Measurements from ENCODE around the gene EPHB3. TPM values are rescaled to one million over a fixed set of nuclear protein-coding genes. Genes with fewer than 3 reads are reported as not detected.

EPHB3 gene
- total and polyA plus RNA-seq, 4 donors: 0.14 to 1.8 (median 0.67) TPM

DNA sequence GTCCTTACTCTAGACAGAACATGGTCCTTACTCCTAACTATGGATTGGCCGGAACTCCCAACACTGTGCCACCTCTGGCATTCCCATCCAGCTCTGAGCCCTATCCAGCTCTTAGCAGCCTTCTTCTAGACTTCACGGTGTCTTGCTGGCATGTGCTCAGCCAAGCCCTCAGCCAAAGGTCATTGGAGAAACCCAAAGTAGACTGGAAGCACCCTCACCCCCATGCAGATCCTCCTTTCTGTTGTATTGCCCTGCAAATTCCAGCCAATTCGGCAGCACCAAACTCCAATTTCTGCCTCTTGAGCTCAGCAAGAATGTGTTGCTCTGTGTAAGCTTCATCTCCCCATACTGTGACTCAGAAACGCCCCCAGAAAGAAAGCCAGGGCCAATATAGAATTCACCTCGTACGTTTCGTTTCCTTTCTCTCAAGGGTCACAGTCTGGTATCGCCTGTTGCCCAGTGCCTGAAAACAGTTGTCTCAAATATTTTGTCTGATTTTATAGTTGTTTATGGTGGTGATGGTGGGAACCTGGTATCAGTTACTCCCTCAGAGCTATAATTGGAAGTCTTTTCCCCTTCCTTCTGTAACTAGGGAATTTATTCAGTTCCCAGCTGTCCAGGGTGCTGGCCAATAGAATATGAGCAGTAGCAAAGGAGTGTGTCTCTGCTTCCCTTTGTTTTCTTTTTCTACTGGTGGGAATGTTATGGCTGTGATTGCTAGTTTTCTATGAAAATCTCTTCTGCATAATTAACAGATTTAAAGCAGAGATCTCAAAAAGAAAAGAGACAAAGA lies 28.4 kb upstream of the EPHB3 start:
- Histone ChIP-seq H3K9ac (ENCODE audit: low read depth in 1 of 2, low read length in 2 of 2) (no peak overlapping the region), H3K27ac (ENCODE audit: low read depth in 1 of 2, low read length in 2 of 2) (no peak overlapping the region), H3K9me3 (ENCODE audit: control insufficient read depth in 4 of 4, low read length in 3 of 4) (no peaks in the 10 kb centered on the region), H3K27me3 (ENCODE audit: control insufficient read depth in 4 of 4, insufficient read depth in 4 of 4, low read length in 3 of 4) (peaks cover 0 to 10% (median 1%) of the 10 kb centered on the region in 4 donors), H3K4me3 (ENCODE audit: low read depth in 1 of 3, low read length in 3 of 3) (no peak overlapping the region), H3K36me3 (ENCODE audit: control insufficient read depth in 4 of 4, insufficient read depth in 3 of 4, low read depth in 1 of 4, low read length in 3 of 4) (no peaks in the 10 kb centered on the region), H3K4me1 (ENCODE audit: control insufficient read depth in 4 of 4, insufficient read depth in 4 of 4, low read length in 3 of 4) (no peaks in the 10 kb centered on the region)
- WGBS: 81% methylated on average over 8 of the region's 8 CpGs
- no peak for DNase-seq (ENCODE audit: low spot score)
- TF ChIP-seq FOXA2 (IDR thresholded peaks at IDR 0.05): no peak
- TF ChIP-seq ZBTB33 (IDR thresholded peaks at IDR 0.05): no peak
- TF ChIP-seq GABPA (IDR thresholded peaks at IDR 0.05 in 1 of 2, conservative IDR thresholded peaks at IDR 0.05 in 1 of 2): no peak
- no peak for TF ChIP-seq REST (IDR thresholded peaks at IDR 0.05)
- TF ChIP-seq, protein P1, sequence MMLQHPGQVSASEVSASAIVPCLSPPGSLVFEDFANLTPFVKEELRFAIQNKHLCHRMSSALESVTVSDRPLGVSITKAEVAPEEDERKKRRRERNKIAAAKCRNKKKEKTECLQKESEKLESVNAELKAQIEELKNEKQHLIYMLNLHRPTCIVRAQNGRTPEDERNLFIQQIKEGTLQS (IDR thresholded peaks at IDR 0.05): no peak
- no peak for TF ChIP-seq RAD21 (IDR thresholded peaks at IDR 0.05)

- Histone ChIP-seq H3K9ac (ENCODE audit: low read depth in 1 of 2, low read length in 2 of 2) (no peak overlapping the region), H3K36me3 (ENCODE audit: control insufficient read depth in 4 of 4, insufficient read depth in 3 of 4, low read depth in 1 of 4, low read length in 3 of 4) (no peaks in the 10 kb centered on the region), H3K4me3 (ENCODE audit: low read depth in 1 of 3, low read length in 3 of 3) (no peak overlapping the region), H3K4me1 (ENCODE audit: control insufficient read depth in 4 of 4, insufficient read depth in 4 of 4, low read length in 3 of 4) (no peaks in the 10 kb centered on the region), H3K27ac (ENCODE audit: low read depth in 1 of 2, low read length in 2 of 2) (no peak overlapping the region), H3K27me3 (ENCODE audit: control insufficient read depth in 4 of 4, insufficient read depth in 4 of 4, low read length in 3 of 4) (peaks cover 0 to under 1% (median 0%) of the 10 kb centered on the region in 4 donors), H3K9me3 (ENCODE audit: control insufficient read depth in 4 of 4, low read length in 3 of 4) (no peaks in the 10 kb centered on the region)
- 61% methylated on average over 8 of the region's 8 CpGs for WGBS
- DNase-seq (ENCODE audit: low spot score): no peak
- no peak for TF ChIP-seq TAF1 (conservative IDR thresholded peaks at IDR 0.05)
- TF ChIP-seq HNF4G (IDR thresholded peaks at IDR 0.05): no peak
- no peak for TF ChIP-seq GABPA (IDR thresholded peaks at IDR 0.05 in 1 of 2, conservative IDR thresholded peaks at IDR 0.05 in 1 of 2)
- TF ChIP-seq NR2F2 (IDR thresholded peaks at IDR 0.05): no peak
- no peak for TF ChIP-seq FOXA2 (IDR thresholded peaks at IDR 0.05)
Measured at GRCh38 chr3:184537885-184538665, 23.5 kb upstream of the EPHB3 start.
